GM12872 (cell line): Measurements from ENCODE around the gene TYSND1.

Experiments
- TF ChIP-seq, protein P1 (sequence below): IDR thresholded peaks from 3 replicates; pipeline ENCODE4 v1.5.1; 2011; ENCODE audit warnings: low read depth, mild to moderate bottlenecking, low read length, moderate library complexity; ENCODE audit not compliant: insufficient read depth

TYSND1 gene

DNA sequence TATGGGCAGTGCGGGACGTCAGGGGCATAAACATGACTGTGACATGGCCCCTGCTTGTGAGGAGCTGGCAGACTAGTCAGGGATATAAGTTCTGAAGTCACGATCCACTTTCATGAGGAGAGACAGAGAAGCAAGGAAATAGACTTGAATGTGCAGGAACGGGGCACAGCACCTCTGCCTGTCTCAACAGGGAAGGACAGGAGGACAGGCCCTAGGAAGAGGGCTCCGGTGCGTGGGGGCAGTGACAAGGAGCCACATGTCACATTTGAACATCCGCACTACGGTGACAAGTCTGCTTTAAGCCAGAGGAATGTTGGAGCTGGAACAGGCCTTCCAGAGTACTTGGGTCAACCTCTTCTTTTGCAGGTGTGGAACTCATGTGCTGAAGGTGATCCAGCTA, 43.6 kb upstream of the TYSND1 start:
- TF ChIP-seq, protein P1, sequence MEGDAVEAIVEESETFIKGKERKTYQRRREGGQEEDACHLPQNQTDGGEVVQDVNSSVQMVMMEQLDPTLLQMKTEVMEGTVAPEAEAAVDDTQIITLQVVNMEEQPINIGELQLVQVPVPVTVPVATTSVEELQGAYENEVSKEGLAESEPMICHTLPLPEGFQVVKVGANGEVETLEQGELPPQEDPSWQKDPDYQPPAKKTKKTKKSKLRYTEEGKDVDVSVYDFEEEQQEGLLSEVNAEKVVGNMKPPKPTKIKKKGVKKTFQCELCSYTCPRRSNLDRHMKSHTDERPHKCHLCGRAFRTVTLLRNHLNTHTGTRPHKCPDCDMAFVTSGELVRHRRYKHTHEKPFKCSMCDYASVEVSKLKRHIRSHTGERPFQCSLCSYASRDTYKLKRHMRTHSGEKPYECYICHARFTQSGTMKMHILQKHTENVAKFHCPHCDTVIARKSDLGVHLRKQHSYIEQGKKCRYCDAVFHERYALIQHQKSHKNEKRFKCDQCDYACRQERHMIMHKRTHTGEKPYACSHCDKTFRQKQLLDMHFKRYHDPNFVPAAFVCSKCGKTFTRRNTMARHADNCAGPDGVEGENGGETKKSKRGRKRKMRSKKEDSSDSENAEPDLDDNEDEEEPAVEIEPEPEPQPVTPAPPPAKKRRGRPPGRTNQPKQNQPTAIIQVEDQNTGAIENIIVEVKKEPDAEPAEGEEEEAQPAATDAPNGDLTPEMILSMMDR, result no peak

DNA sequence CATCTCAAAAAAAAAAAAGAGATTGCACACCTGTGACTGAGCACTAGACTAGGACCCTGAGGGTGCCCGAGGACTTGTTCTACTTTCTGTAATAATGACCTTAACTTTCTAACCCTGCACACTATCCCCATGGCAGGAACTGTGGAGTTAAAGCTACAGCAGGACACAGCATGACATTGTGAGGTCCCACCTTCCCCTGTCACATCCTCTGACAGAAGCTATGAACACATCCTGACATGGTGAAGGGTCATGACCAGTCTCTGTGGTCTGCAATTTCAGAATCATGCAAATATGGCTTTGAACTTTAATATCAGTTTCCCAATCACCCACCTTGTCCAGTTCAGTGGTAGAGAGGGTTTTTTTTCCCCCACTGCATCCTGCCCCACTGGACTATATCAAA, 42.3 kb upstream of the TYSND1 start:
- TF ChIP-seq, protein P1, result no peak

DNA sequence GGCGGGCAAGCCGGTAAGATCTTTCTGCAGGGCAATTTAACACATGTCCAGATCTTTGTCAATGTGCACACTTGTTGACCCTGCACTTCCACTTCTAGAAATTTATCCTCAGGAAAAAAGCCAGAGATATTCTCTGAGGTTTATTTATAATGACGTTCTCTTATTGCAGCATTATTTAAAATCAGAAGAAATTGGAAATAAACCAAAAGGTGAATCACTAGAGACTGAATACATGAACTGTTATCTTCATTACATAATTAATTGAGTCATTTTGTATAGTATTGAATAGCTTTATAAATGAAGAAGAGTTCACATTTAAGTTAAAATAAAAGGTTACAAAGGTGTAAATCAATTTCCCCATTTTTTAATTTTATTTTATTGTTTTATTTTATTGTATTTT, 40.1 kb upstream of the TYSND1 start:
- TF ChIP-seq, protein P1, result no peak

DNA sequence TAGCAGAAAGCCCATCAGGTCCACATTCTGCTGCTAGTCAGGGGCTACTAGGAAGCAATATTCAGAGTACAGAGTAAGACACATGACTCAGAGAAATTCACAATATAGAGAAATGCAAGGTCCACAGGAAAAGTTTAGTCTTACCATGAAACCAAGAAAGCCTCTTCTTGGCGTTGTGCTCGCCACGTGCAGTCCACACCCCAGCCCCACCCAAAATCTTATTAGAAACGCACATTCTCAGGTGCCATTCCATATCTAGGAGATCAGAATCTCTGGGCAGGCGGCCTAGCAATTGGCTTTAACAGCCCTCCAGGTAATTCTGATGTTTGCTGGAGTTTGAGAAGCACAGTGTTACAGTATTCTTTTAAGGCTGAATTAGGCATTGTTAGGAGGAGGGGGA, 39.6 kb upstream of the TYSND1 start:
- TF ChIP-seq, protein P1, result no peak

DNA sequence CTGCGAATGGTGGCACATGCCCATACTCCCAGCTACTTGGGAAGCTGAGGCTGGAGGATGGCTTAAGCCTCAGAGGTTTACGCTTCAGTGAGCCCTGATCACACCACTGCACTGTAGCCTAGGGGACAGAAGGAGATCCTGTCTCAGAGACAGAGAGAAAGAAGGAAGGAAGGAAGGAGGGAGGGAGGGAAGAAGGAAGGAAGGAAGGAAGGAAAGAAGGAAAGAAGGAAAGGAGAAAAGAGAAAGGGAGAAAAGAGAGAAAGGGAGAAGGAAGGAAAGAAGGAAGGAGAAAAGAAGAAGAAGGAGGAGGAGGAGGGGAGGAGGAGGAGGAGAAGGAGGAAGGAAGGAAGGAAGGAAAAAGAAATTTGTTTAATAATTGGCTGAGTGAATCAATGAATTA, 36.8 kb upstream of the TYSND1 start:
- TF ChIP-seq, protein P1, result no peak

DNA sequence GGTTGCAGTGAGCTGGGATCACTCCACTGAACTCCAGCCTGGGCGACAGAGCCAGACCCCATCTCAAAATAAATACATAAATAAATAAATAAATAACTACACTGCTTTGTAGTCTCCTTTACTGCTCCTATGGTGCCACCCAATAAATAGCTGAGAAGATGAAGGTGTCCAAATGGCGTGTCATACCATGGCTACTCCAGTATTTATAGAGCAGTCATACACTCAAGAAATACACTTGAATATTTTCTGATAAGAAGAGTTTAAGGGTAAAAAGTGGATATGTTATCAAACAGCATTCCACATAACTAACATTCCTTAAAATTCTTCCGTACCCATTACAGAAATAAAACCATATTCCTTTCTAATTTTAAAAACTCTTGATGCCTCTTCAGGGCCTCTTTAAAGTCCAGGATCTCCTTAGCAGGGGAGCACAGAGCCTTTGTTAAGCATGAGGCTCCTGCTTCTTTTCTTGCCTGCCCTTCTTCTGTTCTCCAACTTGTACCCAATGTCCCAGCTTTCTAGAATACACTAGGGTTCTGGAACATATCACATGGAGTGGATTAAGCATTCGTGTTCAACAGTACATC, 31.7 kb upstream of the TYSND1 start:
- TF ChIP-seq, protein P1, result no peak

GRCh38 chr10:70176441-70176840, 29.9 kb upstream of the TYSND1 start:
- TF ChIP-seq, protein P1, result no peak
